Testis (tissue), 3 donors: ENCODE results near the gene PDE6H. TPM values are rescaled to one million over a fixed set of nuclear protein-coding genes. Genes with fewer than 3 reads are reported as not detected.

ENCODE experiments used
- DNase-seq: peaks from one replicate; pipeline ENCODE4 v3.0.0-alpha.2; 2019
- H3K27ac ChIP-seq, 2 donors: fragments of 200-600 bp; sonication (generic); one replicate each; pipeline ENCODE4 v1.5.1; 2019
- H3K27me3 ChIP-seq: fragments of 200-600 bp; sonication (generic); one replicate; pipeline ENCODE4 v1.5.1; 2019
- H3K36me3 ChIP-seq: fragments of 200-600 bp; sonication (generic); one replicate; pipeline ENCODE4 v1.5.1; 2017; ENCODE audit warnings: low read depth; ENCODE audit errors: missing control alignments
- H3K4me1 ChIP-seq: fragments of 200-600 bp; sonication (generic); one replicate; pipeline ENCODE4 v1.5.1; 2019
- H3K4me3 ChIP-seq, 2 donors: fragments of 200-600 bp; sonication (generic); one replicate each; pipeline ENCODE4 v1.5.1; 2017 to 2019
- H3K9me3 ChIP-seq: fragments of 200-600 bp; sonication (generic); one replicate; pipeline ENCODE4 v1.5.1; 2017
- CTCF ChIP-seq, 3 experiments: fragments of 450-650 bp in 2 of 3; fragments of 200-600 bp in 1 of 3; sonication (generic) in 1 of 3; IDR thresholded peaks; one replicate each; pipeline ENCODE4 v1.5.1; 2016 to 2019; ENCODE audit warnings: antibody characterized with exemption in 3 of 3, mild to moderate bottlenecking in 2 of 3, moderate library complexity in 1 of 3
- POLR2A ChIP-seq: fragments of 450-650 bp; IDR thresholded peaks from one replicate; pipeline ENCODE4 v1.6.1; 2017; ENCODE audit warnings: antibody characterized with exemption, mild to moderate bottlenecking, moderate library complexity
- WGBS, 2 donors: methylation state at CpG; one replicate each; pipeline ENCODE4 v1.1.5; 2018; 5-methylcytosine and 5-hydroxymethylcytosine counted together
- intact Hi-C: fragments of 100-400 bp; cut with DNase I; formaldehyde crosslinking; loops from one replicate; pipeline ENCODE4 v1.15.1; 2023; ENCODE audit warnings: low total_unique reads
- polyA plus RNA-seq: library from polyadenylated mRNA; stranded (reverse); fragments of 350-450 nt; fragmentation: Illumina TruSeq; extraction: RNeasy Lipid Tissue Mini Kit (QIAGEN cat#74804); gene quantifications from one replicate; pipeline ENCODE4 v1.2.3, GENCODE V29; 2014; ENCODE audit warnings: low read depth, low replicate concordance; ENCODE audit not compliant: insufficient read depth
- total RNA-seq, 2 donors: library from RNA; depleted of rRNA; stranded (reverse); fragments of >200 nt; gene quantifications; one replicate each; pipeline ENCODE4 v1.2.3, GENCODE V29; 2016

PDE6H gene
- total and polyA plus RNA-seq, 3 donors from 2014 or later: not detected

- no peak for TF ChIP-seq CTCF (IDR thresholded peaks at IDR 0.05)
- no peak for TF ChIP-seq POLR2A
- intact Hi-C loops: no loop called here
- Histone ChIP-seq H3K27me3 (no peaks in the 10 kb centered on the region), H3K4me3 (no peak overlapping the region), H3K27ac (no peak overlapping the region), H3K4me1 (no peaks in the 10 kb centered on the region), H3K9me3 (no peaks in the 10 kb centered on the region), H3K36me3 (no peaks in the 10 kb centered on the region)
- 90 to 95% methylated on average over 3 of the region's 3 CpGs for WGBS, 2 donors
- DNase-seq: no peak
Measured at GRCh38 chr12:14976658-14977057, 3.8 kb downstream of the PDE6H start.

- H3K36me3 ChIP-seq: no peaks in the 10 kb centered on the region
- no peaks in the 10 kb centered on the region for H3K27me3 ChIP-seq
- H3K27ac ChIP-seq: no peak overlapping the region
- no peak overlapping the region for H3K4me3 ChIP-seq
- no peaks in the 10 kb centered on the region for H3K4me1 ChIP-seq
- no peak for DNase-seq
- intact Hi-C loops: no loop called here
- H3K9me3 ChIP-seq: no peaks in the 10 kb centered on the region
- no peak for TF ChIP-seq CTCF (IDR thresholded peaks at IDR 0.05)
- TF ChIP-seq POLR2A: no peak
Measured at GRCh38 chr12:14979468-14979867, 6.6 kb downstream of the PDE6H start.

DNA sequence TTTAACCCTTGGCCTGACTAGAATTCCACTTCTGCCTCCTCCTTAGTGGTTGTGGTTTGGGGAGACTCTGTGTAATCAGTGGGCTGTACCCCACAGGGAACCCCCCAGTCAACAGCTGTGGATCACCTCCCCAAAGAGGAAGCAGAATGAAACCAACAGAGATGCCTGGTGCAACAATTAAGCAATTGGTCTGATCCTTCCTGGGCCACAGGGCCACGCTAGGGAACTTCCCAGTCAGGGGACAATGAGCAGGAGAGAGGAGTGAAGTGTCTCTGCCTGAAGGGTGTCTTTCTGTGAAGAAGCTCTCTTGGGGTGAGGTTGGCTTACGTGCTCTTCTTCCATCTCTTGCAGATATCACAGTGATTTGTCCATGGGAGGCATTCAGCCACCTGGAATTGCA lies 8.2 kb downstream of the PDE6H start:
- no peak overlapping the region for H3K27ac ChIP-seq
- no peaks in the 10 kb centered on the region for H3K4me1 ChIP-seq
- intact Hi-C loops: no loop called here
- TF ChIP-seq POLR2A (no peak), CTCF (IDR thresholded peaks at IDR 0.05) (no peak)
- no peaks in the 10 kb centered on the region for H3K9me3 ChIP-seq
- H3K36me3 ChIP-seq: no peaks in the 10 kb centered on the region
- no peak for DNase-seq
- WGBS, 2 donors: 76 to 80% methylated on average over 1 to 2 of the region's 2 CpGs
- no peak overlapping the region for H3K4me3 ChIP-seq
- no peaks in the 10 kb centered on the region for H3K27me3 ChIP-seq

DNA sequence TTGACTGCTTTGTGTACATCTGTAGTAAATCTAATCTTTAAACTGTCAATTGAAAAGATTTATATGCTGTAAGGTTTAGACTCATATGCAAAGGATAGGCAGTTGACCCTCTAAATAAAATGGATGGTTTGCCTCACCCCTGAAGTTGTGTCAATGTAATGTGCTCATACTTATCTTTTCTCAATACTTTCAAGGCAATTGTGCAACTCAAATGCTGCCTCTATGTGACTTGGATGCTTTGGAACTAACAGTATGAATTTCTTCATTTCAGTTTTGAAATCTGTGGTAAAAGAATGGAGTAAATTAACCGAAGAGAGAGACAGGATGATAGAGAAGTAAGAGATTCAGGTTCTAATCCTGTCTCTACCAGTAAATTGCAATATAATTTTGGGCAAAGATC lies 9.7 kb downstream of the PDE6H start:
- Histone ChIP-seq H3K4me3 (no peak overlapping the region), H3K36me3 (no peaks in the 10 kb centered on the region), H3K27me3 (no peaks in the 10 kb centered on the region), H3K27ac (no peak overlapping the region), H3K4me1 (no peaks in the 10 kb centered on the region), H3K9me3 (no peaks in the 10 kb centered on the region)
- TF ChIP-seq POLR2A: no peak
- TF ChIP-seq CTCF (IDR thresholded peaks at IDR 0.05): no peak
- intact Hi-C loops: no loop called here
- DNase-seq: no peak
- WGBS, 2 donors: 87 to 93% methylated on average over 1 of the region's 1 CpG

GRCh38 chr12:14982991-14983390 lies 10.1 kb downstream of the PDE6H start:
- Histone ChIP-seq H3K27me3 (no peaks in the 10 kb centered on the region), H3K4me1 (no peaks in the 10 kb centered on the region), H3K9me3 (no peaks in the 10 kb centered on the region), H3K36me3 (no peaks in the 10 kb centered on the region), H3K4me3 (no peak overlapping the region), H3K27ac (no peak overlapping the region)
- DNase-seq: no peak
- TF ChIP-seq POLR2A (no peak), CTCF (IDR thresholded peaks at IDR 0.05) (no peak)
- intact Hi-C loops: no loop called here
- WGBS, 2 donors: 78 to 84% methylated on average over 2 of the region's 2 CpGs
